HepG2 (cell line): ENCODE data around the gene MEX3A. TPM values are rescaled to one million over a fixed set of nuclear protein-coding genes. Genes with fewer than 3 reads are reported as not detected.

Experiments
- CAMTA2 ChIP-seq: sonication (generic); formaldehyde crosslinking; IDR thresholded peaks from 2 replicates; pipeline ENCODE4 v1.4.0; 2020; ENCODE audit warnings: mild to moderate bottlenecking, missing genetic modification reagents, borderline replicate concordance
- CENPT ChIP-seq: sonication (generic); formaldehyde crosslinking; IDR thresholded peaks from 2 replicates; pipeline ENCODE4 v1.8.0; 2022; ENCODE audit warnings: low read depth, mild to moderate bottlenecking, moderate library complexity, missing genetic modification reagents
- FIP1L1 ChIP-seq: fragments of 200-400 bp; formaldehyde crosslinking; IDR thresholded peaks from 2 replicates; pipeline ENCODE4 v1.6.1; 2018; ENCODE audit warnings: low read depth, mild to moderate bottlenecking, low read length, moderate library complexity, borderline replicate concordance; ENCODE audit not compliant: insufficient read depth
- GATAD2A ChIP-seq: IDR thresholded peaks from 2 replicates; pipeline ENCODE4 v1.6.1; 2016
- ISL2 ChIP-seq: sonication (generic); formaldehyde crosslinking; IDR thresholded peaks from 2 replicates; pipeline ENCODE4 v1.5.0; 2020; ENCODE audit warnings: missing genetic modification reagents
- SMAD1 ChIP-seq: sonication (generic); formaldehyde crosslinking; IDR thresholded peaks from 2 replicates; pipeline ENCODE4 v1.4.0; 2020; ENCODE audit warnings: missing genetic modification reagents, low read depth, mild to moderate bottlenecking, borderline replicate concordance
- TBX3 ChIP-seq: fragments of 450-650 bp; IDR thresholded peaks from 2 replicates; pipeline ENCODE4 v1.6.1; 2017; ENCODE audit warnings: antibody characterized with exemption, mild to moderate bottlenecking, inconsistent platforms, borderline replicate concordance
- ZNF253 ChIP-seq: sonication (generic); formaldehyde crosslinking; IDR thresholded peaks from 2 replicates; pipeline ENCODE4 v1.8.0; 2022; ENCODE audit warnings: mild to moderate bottlenecking, missing genetic modification reagents, borderline replicate concordance
- ZNF484 ChIP-seq: sonication (generic); formaldehyde crosslinking; IDR thresholded peaks from 2 replicates; pipeline ENCODE4 v1.5.1; 2020; ENCODE audit warnings: mild to moderate bottlenecking, low read depth, missing genetic modification reagents, borderline replicate concordance
- ZNF589 ChIP-seq: sonication (generic); formaldehyde crosslinking; conservative IDR thresholded peaks from 2 replicates; pipeline ENCODE4 v1.8.0; 2022; ENCODE audit warnings: mild to moderate bottlenecking, moderate library complexity, missing genetic modification reagents
- ZNF781 ChIP-seq: sonication (generic); formaldehyde crosslinking; IDR thresholded peaks from 2 replicates; pipeline ENCODE4 v1.5.1; 2020; ENCODE audit warnings: borderline replicate concordance, mild to moderate bottlenecking, missing genetic modification reagents; ENCODE audit errors: not compliant biosample characterization
- ZNF83 ChIP-seq: sonication (generic); formaldehyde crosslinking; IDR thresholded peaks from 2 replicates; pipeline ENCODE4 v1.4.0; 2020; ENCODE audit warnings: missing genetic modification reagents, mild to moderate bottlenecking, borderline replicate concordance
- polyA plus RNA-seq, 8 experiments: library from polyadenylated mRNA; depleted of rRNA in 3 of 8; stranded (reverse) in 7 of 8; unstranded in 1 of 8; fragments of >200 nt; fragmentation: Illumina TruSeq in 4 of 8; extraction: Trizol in 4 of 8; gene quantifications; 2 replicates each; pipeline versions ENCODE4 v1.2.1 to v1.2.3, GENCODE V29; 2011 to 2016; ENCODE audit warnings: low read depth in 4 of 8, missing spikeins in 1 of 8, mixed read lengths in 1 of 8; ENCODE audit not compliant: insufficient read depth in 1 of 8
- total RNA-seq, 5 experiments: library from RNA; depleted of rRNA; stranded (reverse); fragments of >200 nt; fragmentation: Illumina TruSeq; extraction: Trizol; gene quantifications; 2 replicates each; pipeline ENCODE4 v1.2.3, GENCODE V29; 2016; ENCODE audit warnings: low read depth in 1 of 5
- TF ChIP-seq, protein P1 (sequence below): IDR thresholded peaks from 2 replicates; pipeline ENCODE4 v1.4.0; 2020; ENCODE audit warnings: mild to moderate bottlenecking, missing genetic modification reagents
- TF ChIP-seq, protein P2 (sequence below): sonication (generic); formaldehyde crosslinking; IDR thresholded peaks from 2 replicates; pipeline ENCODE4 v1.5.0; 2020; ENCODE audit warnings: mild to moderate bottlenecking, missing genetic modification reagents
- TF ChIP-seq, protein P3 (sequence below): sonication (generic); formaldehyde crosslinking; IDR thresholded peaks from 2 replicates; pipeline ENCODE4 v1.8.1; 2023; ENCODE audit warnings: mild to moderate bottlenecking, missing genetic modification reagents
- TF ChIP-seq, protein P4 (sequence below): IDR thresholded peaks from 2 replicates; pipeline ENCODE4 v1.6.1; 2016; ENCODE audit warnings: mild to moderate bottlenecking

MEX3A gene
- total and polyA plus RNA-seq, 2 of the 13 experiments (the other 11 are each of a cell fraction or from before 2014, with no cell fraction given): 7.6 to 9.1 TPM

DNA sequence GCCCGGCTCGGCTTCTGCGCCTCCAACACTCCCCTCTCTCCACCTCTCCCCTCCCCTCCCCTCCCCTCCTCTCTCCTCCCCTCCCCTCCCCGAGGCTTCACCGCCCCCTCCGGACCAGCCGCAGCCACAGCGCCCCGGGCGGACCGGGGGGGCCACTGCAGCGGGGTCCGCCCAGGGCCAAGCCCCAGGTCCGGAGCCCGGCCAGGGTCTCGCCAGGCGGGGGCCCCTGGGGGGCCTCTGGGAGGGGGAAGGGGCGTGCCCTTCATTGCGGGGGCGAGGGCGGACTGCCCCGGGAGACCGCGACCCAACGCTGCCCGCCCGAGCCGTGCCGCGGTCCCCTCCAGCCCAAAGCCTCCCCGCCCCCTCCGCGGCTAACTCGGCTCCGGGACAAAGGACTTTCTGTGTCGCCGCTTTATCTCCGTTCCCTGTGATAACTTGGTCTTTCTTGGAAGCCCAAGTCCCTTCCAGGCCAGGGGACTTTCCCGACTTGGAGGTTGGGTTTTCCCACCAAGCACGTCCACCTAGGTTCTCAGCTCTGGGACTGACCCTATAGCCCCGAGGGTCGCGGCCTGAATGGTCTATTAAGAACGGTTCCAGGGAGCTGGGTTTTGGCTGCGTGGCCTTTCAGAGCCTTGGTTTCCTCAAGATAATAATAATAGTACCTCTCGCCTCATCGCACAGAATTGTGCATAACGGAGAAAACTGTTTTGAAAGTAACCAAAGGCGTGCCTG is 28.3 kb downstream of the MEX3A start, which contains the start of gene UBQLN4 (continued):
- TF ChIP-seq, protein P1, sequence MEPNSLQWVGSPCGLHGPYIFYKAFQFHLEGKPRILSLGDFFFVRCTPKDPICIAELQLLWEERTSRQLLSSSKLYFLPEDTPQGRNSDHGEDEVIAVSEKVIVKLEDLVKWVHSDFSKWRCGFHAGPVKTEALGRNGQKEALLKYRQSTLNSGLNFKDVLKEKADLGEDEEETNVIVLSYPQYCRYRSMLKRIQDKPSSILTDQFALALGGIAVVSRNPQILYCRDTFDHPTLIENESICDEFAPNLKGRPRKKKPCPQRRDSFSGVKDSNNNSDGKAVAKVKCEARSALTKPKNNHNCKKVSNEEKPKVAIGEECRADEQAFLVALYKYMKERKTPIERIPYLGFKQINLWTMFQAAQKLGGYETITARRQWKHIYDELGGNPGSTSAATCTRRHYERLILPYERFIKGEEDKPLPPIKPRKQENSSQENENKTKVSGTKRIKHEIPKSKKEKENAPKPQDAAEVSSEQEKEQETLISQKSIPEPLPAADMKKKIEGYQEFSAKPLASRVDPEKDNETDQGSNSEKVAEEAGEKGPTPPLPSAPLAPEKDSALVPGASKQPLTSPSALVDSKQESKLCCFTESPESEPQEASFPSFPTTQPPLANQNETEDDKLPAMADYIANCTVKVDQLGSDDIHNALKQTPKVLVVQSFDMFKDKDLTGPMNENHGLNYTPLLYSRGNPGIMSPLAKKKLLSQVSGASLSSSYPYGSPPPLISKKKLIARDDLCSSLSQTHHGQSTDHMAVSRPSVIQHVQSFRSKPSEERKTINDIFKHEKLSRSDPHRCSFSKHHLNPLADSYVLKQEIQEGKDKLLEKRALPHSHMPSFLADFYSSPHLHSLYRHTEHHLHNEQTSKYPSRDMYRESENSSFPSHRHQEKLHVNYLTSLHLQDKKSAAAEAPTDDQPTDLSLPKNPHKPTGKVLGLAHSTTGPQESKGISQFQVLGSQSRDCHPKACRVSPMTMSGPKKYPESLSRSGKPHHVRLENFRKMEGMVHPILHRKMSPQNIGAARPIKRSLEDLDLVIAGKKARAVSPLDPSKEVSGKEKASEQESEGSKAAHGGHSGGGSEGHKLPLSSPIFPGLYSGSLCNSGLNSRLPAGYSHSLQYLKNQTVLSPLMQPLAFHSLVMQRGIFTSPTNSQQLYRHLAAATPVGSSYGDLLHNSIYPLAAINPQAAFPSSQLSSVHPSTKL (CRISPR knock-in tag): no peak
- TF ChIP-seq SMAD1 (CRISPR knock-in tag): no peak
- no peak for TF ChIP-seq ZNF83
- no peak for TF ChIP-seq ZNF589 (CRISPR knock-in tag)
- TF ChIP-seq CAMTA2 (CRISPR knock-in tag): no peak
- TF ChIP-seq GATAD2A (CRISPR knock-in tag): no peak; the same call in 1 of the 2 replicates
- TF ChIP-seq ZNF253 (CRISPR knock-in tag): no peak
- TF ChIP-seq, protein P2, sequence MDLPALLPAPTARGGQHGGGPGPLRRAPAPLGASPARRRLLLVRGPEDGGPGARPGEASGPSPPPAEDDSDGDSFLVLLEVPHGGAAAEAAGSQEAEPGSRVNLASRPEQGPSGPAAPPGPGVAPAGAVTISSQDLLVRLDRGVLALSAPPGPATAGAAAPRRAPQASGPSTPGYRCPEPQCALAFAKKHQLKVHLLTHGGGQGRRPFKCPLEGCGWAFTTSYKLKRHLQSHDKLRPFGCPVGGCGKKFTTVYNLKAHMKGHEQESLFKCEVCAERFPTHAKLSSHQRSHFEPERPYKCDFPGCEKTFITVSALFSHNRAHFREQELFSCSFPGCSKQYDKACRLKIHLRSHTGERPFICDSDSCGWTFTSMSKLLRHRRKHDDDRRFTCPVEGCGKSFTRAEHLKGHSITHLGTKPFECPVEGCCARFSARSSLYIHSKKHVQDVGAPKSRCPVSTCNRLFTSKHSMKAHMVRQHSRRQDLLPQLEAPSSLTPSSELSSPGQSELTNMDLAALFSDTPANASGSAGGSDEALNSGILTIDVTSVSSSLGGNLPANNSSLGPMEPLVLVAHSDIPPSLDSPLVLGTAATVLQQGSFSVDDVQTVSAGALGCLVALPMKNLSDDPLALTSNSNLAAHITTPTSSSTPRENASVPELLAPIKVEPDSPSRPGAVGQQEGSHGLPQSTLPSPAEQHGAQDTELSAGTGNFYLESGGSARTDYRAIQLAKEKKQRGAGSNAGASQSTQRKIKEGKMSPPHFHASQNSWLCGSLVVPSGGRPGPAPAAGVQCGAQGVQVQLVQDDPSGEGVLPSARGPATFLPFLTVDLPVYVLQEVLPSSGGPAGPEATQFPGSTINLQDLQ: no peak
- TF ChIP-seq, protein P3, sequence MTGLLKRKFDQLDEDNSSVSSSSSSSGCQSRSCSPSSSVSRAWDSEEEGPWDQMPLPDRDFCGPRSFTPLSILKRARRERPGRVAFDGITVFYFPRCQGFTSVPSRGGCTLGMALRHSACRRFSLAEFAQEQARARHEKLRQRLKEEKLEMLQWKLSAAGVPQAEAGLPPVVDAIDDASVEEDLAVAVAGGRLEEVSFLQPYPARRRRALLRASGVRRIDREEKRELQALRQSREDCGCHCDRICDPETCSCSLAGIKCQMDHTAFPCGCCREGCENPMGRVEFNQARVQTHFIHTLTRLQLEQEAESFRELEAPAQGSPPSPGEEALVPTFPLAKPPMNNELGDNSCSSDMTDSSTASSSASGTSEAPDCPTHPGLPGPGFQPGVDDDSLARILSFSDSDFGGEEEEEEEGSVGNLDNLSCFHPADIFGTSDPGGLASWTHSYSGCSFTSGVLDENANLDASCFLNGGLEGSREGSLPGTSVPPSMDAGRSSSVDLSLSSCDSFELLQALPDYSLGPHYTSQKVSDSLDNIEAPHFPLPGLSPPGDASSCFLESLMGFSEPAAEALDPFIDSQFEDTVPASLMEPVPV: no peak
- TF ChIP-seq CENPT (CRISPR knock-in tag): no peak
- TF ChIP-seq ZNF781 (CRISPR knock-in tag): no peak
- TF ChIP-seq TBX3: 0 out of 2 replicates have a peak, but pooled peaks have one; percentile 11
- no peak for TF ChIP-seq FIP1L1
- TF ChIP-seq, protein P4, sequence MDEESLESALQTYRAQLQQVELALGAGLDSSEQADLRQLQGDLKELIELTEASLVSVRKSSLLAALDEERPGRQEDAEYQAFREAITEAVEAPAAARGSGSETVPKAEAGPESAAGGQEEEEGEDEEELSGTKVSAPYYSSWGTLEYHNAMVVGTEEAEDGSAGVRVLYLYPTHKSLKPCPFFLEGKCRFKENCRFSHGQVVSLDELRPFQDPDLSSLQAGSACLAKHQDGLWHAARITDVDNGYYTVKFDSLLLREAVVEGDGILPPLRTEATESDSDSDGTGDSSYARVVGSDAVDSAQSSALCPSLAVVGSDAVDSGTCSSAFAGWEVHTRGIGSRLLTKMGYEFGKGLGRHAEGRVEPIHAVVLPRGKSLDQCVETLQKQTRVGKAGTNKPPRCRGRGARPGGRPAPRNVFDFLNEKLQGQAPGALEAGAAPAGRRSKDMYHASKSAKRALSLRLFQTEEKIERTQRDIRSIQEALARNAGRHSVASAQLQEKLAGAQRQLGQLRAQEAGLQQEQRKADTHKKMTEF (CRISPR knock-in tag): no peak
- peak; percentile 29; the same call in 1 of the 2 replicates for TF ChIP-seq ISL2
- no peak for TF ChIP-seq ZNF484 (CRISPR knock-in tag)
